Measurements from ENCODE around the gene BBS5.

DNA sequence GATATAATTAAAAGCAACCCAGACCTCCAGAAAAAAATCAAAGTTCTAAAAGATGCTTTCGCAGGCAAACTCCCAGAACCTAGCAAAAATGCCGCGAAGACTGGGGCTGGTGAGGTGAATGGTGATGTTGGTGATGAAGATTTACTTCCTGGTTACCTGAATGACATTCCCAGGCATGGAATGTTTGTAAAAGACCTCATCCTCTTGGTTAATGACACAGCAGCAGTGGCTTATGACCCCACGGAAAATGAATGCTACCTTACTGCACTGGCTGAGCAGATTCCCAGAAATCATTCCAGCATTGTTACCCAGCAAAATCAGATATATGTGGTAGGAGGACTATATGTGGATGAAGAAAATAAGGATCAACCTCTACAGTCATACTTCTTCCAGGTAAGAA is 31.2 kb downstream of the BBS5 start:
- TF ChIP-seq, protein P1, sequence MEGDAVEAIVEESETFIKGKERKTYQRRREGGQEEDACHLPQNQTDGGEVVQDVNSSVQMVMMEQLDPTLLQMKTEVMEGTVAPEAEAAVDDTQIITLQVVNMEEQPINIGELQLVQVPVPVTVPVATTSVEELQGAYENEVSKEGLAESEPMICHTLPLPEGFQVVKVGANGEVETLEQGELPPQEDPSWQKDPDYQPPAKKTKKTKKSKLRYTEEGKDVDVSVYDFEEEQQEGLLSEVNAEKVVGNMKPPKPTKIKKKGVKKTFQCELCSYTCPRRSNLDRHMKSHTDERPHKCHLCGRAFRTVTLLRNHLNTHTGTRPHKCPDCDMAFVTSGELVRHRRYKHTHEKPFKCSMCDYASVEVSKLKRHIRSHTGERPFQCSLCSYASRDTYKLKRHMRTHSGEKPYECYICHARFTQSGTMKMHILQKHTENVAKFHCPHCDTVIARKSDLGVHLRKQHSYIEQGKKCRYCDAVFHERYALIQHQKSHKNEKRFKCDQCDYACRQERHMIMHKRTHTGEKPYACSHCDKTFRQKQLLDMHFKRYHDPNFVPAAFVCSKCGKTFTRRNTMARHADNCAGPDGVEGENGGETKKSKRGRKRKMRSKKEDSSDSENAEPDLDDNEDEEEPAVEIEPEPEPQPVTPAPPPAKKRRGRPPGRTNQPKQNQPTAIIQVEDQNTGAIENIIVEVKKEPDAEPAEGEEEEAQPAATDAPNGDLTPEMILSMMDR (conservative IDR thresholded peaks at IDR 0.05 in 1 of 2, IDR thresholded peaks at IDR 0.05 in 1 of 2; ENCODE audit: extremely low read depth in 1 of 2, insufficient read depth in 1 of 2, low read depth in 1 of 2, low read length in 2 of 2): no peak
- TF ChIP-seq EZH2 (IDR thresholded peaks at IDR 0.05; ENCODE audit: borderline replicate concordance, low read length): no peak
